HUES6 (cell line): ENCODE data around the gene CFAP46.
"Not testable (repeated sequence)": the region's sequence is repeated elsewhere in the genome, so short reads cannot be mapped to it uniquely, and the experiment has no call there.

ENCODE experiments used
- H3K27ac ChIP-seq: 2 replicates; pipeline ENCODE4 v1.7.0; 2013; ENCODE audit warnings: low read depth, mild to moderate bottlenecking, low read length, inconsistent platforms
- H3K27me3 ChIP-seq: 2 replicates; pipeline ENCODE4 v1.6.1; 2013; ENCODE audit warnings: low read length; ENCODE audit not compliant: control insufficient read depth, insufficient read depth
- H3K36me3 ChIP-seq: 2 replicates; pipeline ENCODE4 v1.6.1; 2013; ENCODE audit warnings: low read length; ENCODE audit not compliant: control insufficient read depth, insufficient read depth
- H3K4me1 ChIP-seq: 2 replicates; pipeline ENCODE4 v1.6.1; 2013; ENCODE audit warnings: low read length; ENCODE audit not compliant: control insufficient read depth, insufficient read depth
- H3K4me3 ChIP-seq: 2 replicates; pipeline ENCODE4 v1.5.1; 2013; ENCODE audit warnings: low read depth, low read length
- H3K9ac ChIP-seq: one replicate; pipeline ENCODE4 v1.6.1; 2013; ENCODE audit warnings: mild to moderate bottlenecking, low read length
- H3K9me3 ChIP-seq: 2 replicates; pipeline ENCODE4 v1.6.1; 2013; ENCODE audit warnings: low read depth, low read length; ENCODE audit not compliant: control insufficient read depth, insufficient read depth

CFAP46 gene

DNA sequence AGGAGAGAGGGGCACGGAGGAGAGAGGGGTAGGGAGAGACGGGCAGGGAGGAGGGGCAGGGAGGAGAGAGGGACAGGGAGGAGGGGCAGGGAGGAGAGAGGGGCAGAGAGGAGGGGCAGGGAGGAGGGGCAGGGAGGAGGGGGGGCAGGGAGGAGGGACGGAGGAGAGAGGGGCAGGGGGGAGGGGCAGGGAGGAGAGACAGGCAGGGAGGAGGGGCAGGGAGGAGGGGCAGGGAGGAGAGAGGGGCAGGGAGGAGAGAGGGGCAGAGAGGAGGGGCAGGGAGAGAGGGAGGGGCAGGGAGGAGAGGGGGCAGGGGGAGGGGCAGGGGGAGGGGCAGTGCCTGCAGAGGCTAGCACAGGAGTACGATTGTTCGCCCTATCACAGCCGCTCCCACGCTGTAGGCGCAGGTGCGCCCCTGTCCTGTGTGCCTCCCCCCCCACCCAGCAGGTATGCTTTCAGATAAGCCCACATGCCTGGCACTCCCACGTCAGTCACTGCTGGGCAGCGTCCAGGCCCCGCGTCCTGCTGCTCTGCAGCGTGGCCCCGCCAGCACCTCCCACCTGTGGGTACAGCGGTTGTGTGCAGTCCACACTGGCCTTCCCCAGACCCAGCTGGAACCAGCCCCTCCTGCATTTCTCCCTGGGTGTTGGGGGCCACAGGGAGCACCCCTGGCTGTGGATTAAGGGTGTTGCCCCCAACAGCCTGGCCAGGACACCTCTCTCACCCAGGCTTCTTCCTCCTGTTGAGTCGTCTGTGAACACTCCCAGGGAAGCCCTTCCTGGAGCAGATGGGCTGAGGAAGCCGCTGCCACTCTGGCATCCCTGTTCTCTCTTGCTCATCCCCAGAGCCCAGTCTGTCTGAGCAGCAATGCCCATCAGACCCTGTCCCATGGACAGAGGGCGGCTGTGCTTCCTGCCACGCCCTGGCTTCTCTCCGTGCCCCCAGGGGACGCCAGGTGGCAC, 167.2 kb downstream of the CFAP46 start:
- Histone ChIP-seq H3K4me3 (no peak overlapping the region), H3K9ac (no peak overlapping the region), H3K9me3 (0 out of 2 replicates have a peak, but pooled peaks cover 3% of the 10 kb centered on the region), H3K27me3 (peaks cover 1% of the 10 kb centered on the region; the same call in 1 of the 2 replicates), H3K36me3 (no peaks in the 10 kb centered on the region), H3K27ac (no peak overlapping the region), H3K4me1 (no peaks in the 10 kb centered on the region)

DNA sequence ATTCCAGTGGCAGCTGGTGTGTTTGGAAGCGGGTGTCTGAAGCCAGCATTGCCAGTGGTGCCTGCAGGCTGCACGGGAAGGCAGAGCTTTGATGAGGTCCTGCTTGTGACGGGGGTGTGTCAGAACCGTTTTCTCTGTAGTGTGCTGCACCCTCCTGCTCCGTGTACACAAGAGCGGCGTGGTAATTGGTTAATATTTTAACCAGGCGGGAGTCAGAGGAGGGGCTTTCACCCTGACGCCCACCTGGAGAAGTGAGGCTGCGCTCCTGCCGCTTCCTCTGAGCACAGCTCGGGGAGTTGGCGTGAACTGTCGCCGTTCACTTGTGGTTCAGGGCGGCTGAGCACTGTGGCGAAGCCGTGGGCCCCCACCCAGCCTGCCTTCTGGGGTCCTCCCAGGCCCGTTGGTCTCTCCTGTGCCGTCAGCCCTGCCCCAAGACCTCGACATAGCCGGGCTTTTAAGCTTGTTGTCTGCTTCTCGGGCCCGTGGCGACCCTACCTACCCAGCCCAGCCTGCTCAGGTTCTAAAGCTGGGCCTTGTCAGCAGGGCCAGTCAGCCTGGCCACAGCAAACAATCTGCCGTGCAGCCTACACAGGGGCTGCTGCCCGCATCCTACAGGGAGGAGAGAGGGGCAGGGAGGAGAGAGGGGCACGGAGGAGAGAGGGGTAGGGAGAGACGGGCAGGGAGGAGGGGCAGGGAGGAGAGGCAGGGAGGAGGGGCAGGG, 168.0 kb downstream of the CFAP46 start:
- Histone ChIP-seq H3K27ac (no peak overlapping the region), H3K4me3 (no peak overlapping the region), H3K4me1 (no peaks in the 10 kb centered on the region), H3K36me3 (no peaks in the 10 kb centered on the region), H3K9ac (no peak overlapping the region), H3K27me3 (no peaks in the 10 kb centered on the region), H3K9me3 (0 out of 2 replicates have a peak, but pooled peaks cover 3% of the 10 kb centered on the region)

DNA sequence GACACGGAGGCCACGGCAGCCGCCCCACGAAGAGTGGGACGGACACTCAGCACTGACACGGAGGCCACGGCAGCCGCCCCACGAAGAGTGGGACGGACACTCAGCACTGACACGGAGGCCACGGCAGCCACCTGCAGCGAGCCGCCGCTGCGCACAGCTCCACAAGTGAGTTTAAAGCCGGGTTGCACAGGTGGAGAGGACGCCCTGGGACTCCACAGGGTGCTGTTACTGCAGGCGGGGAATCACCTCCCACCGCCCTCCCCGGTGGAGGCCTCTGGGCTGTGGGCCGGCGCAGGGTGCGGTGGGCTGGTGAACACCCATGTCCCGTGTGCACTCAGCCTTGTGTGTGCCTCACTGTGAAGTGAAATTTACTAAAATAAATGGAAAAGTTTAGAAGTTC, 169.6 kb downstream of the CFAP46 start:
- H3K36me3 ChIP-seq, H3K4me1 ChIP-seq, H3K9me3 ChIP-seq, H3K4me3 ChIP-seq, H3K27ac ChIP-seq, H3K27me3 ChIP-seq, H3K9ac ChIP-seq: not testable (repeated sequence)

DNA sequence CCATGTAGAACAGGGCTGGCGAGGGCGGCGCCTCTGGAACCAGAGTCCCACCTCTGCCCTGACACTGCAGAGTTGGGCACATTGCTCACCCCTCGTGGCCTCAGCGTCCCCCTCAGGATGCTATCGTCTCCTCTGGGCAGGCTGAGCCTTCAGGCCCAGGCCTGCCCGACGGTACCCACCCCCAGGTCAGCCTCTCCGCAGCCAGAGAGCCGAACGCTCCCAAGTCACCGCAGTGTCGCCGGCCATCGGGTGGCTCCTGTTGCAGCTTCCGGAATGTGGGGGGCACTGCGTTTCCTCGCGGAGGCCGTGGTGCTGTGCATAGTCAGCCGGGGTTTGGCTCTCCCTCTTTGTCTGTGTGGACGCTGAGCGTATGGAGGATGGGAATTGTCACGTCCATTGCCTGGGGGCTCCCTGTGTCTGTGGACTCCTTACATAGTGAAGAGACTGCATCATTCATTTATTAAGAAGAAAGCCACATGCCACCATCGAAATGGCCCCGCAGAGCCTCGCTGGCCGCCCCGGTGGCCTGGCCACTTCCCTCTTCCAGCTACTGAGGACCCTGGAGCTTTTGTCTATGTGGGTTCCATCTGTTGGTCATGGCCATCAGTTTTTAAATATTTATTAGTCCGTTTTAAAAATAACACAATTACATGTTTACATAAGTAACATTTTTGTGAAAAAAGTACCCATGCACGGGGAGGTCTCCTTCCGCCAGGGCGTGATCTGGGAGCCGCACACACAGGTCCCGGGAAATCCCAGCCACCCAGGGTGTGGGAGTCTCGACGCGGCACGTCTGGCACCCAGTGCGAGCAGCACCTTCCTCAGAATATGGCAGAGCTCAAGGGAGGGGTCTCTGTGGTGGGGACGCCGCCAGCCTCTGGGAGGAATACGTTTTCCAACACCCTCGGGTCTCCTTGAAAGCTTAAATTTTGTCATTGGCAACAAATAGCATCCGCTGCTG, 172.0 kb downstream of the CFAP46 start:
- H3K27me3 ChIP-seq = no peaks in the 10 kb centered on the region
- no peaks in the 10 kb centered on the region for H3K36me3 ChIP-seq
- no peak overlapping the region for H3K4me3 ChIP-seq
- H3K9ac ChIP-seq = no peak overlapping the region
- no peaks in the 10 kb centered on the region for H3K4me1 ChIP-seq
- 0 out of 2 replicates have a peak, but pooled peaks cover 3% of the 10 kb centered on the region for H3K9me3 ChIP-seq
- H3K27ac ChIP-seq = no peak overlapping the region

DNA sequence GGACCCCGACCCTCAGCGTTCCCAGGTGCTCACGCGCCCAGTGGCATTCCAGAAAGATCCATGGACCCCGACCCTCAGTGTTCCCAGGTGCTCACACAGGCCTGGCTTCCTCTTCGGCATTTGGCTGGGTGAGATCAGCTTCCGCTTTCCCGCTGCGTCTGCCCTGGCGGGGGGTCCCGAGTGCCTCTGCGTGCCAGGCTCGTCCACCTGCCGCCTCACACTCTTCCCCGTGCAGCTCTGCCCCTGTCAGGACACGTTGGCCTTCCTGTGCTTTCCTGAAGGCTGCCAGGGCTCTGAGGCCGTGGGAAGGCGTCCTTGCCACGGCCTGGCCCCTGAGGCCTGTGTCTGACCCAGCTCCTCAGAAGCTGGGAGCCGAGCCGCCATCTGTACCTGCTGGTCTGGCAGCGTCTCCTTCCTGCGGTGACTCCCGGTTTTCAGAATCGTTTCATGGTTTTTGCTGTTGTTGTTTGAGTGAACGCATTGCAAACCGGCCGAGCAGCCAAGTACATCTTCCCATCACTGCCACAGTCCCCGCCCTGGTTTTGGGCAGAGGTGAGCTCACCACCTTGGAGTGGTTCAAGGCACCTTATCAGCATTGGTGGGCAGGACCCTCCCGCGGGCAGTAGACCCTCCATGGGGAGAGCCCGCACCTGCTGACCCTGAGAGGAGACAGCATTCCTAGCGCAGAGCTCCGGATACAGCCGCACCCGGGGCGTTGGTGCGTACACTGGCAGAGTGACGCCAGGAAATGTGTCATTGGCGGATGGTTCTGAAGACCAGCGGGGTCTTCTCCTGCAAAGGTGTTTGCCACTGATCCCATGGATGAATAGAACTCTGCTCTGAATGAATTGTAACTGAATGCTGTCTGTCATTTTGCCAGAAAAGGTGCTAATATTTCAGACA, 173.8 kb downstream of the CFAP46 start:
- H3K27me3 ChIP-seq = no peaks in the 10 kb centered on the region
- H3K36me3 ChIP-seq = no peaks in the 10 kb centered on the region
- H3K4me1 ChIP-seq = no peaks in the 10 kb centered on the region
- H3K9ac ChIP-seq = no peak overlapping the region
- no peak overlapping the region for H3K27ac ChIP-seq
- H3K9me3 ChIP-seq = peaks cover 3% of the 10 kb centered on the region; the same call in 1 of the 2 replicates
- no peak overlapping the region for H3K4me3 ChIP-seq

DNA sequence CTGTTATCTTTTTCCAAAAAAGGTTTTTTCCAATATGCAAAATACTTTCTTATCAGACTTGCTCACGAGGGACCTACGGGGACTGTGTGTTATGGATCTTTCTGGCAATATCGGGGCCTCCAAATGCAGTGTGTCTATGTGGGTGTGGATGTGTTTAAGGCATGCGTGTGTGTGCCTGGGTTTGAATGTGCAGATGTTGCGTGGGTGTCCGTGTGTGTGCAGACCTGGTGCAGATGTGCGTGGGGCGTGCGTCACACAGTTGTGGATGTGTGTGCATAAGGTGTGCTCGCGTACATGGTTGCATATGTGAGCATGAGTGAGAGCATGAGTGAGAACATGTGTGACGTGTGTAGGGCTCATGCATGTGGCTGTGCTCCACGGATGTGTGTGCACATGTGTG, 176.1 kb downstream of the CFAP46 start:
- Histone ChIP-seq H3K4me3 (no peak overlapping the region), H3K9me3 (peaks cover 7% of the 10 kb centered on the region; the same call in 1 of the 2 replicates), H3K27me3 (no peaks in the 10 kb centered on the region), H3K27ac (no peak overlapping the region), H3K36me3 (no peaks in the 10 kb centered on the region), H3K4me1 (no peaks in the 10 kb centered on the region), H3K9ac (no peak overlapping the region)

DNA sequence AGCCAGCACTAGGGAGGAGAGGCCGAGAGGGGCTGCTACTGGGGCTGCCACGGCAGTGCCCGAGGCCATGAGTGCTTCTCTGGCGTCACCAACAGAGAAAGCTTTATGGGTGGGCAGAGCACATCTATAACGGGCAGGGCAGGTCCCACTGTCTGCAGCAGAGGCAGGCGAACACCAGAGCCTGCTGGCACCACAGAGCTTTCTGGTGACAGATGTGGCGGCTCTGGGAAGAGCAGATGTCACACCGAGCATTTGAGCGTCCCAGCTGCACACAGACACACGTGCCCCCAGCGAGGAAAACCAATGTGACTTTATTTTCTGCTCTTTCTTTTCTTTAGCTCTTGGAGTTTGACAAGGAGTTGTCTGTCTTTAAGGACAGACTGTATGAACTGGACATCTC, 176.9 kb downstream of the CFAP46 start:
- Histone ChIP-seq H3K4me3 (no peak overlapping the region), H3K36me3 (no peaks in the 10 kb centered on the region), H3K9ac (no peak overlapping the region), H3K27ac (no peak overlapping the region), H3K9me3 (peaks cover 7% of the 10 kb centered on the region; the same call in 1 of the 2 replicates), H3K4me1 (no peaks in the 10 kb centered on the region), H3K27me3 (no peaks in the 10 kb centered on the region)

DNA sequence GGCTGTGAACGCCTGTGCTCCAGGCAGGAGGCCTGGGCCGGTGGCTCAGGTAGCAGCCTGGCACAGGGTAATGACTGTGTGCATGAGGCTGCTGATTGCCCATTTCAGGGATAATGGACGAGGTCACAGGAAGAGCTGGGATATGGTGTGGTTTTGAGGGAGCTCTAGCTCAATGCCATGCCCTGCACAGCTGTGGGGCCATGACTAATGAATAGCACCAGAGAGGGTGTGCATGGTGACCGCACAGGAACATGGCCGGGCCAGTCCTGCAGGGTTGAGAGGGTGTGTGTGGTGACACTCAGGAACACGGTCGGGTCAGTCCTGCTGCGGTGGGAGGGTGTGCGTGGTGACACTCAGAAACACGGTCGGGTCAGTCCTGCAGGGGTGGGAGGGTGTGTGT, 178.3 kb downstream of the CFAP46 start:
- peaks cover 7% of the 10 kb centered on the region; the same call in 1 of the 2 replicates for H3K9me3 ChIP-seq
- H3K36me3 ChIP-seq = no peaks in the 10 kb centered on the region
- H3K27ac ChIP-seq = no peak overlapping the region
- H3K4me3 ChIP-seq = no peak overlapping the region
- H3K27me3 ChIP-seq = no peaks in the 10 kb centered on the region
- H3K9ac ChIP-seq = no peak overlapping the region
- no peaks in the 10 kb centered on the region for H3K4me1 ChIP-seq

DNA sequence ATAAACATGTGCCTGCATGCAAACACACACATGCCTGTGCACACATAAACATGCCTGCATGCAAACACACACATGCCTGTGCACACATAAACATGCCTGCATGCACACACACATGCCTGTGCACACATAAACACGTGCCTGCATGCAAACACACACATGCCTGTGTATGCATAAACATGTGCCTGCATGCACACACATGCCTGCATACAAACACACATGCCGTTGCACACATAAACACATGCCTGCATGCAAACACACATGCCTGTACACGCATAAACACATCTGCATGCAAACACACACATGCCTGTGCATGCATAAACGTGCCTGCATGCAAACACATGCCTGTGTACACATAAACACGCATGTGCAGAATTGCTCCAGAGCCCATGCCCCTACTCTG, 178.8 kb downstream of the CFAP46 start:
- Histone ChIP-seq H3K4me3 (no peak overlapping the region), H3K27me3 (no peaks in the 10 kb centered on the region), H3K9me3 (peaks cover 7% of the 10 kb centered on the region; the same call in 1 of the 2 replicates), H3K27ac (no peak overlapping the region), H3K36me3 (no peaks in the 10 kb centered on the region), H3K4me1 (no peaks in the 10 kb centered on the region), H3K9ac (no peak overlapping the region)

DNA sequence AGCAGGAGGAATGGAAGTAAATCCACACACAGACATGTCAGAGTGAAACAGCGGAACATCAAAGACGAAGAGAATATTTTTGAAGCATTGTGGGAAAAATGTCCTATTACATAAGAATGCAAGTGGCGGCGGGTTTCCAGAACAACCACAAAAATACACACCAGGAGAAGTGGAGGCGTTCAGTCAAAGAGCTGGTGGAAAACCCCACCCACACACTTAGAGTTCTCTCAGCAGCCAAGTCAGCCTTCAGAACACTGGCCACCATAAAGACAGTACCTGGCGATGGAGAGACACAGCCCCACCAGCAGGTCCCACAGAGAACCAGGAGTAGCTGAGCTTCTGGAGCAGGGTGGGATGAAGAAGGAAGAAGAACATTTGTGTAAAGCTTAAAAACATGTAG, 180.1 kb downstream of the CFAP46 start:
- Histone ChIP-seq H3K27me3 (no peaks in the 10 kb centered on the region), H3K4me1 (no peaks in the 10 kb centered on the region), H3K4me3 (no peak overlapping the region), H3K36me3 (no peaks in the 10 kb centered on the region), H3K27ac (no peak overlapping the region), H3K9ac (no peak overlapping the region), H3K9me3 (peaks cover 7% of the 10 kb centered on the region; the same call in 1 of the 2 replicates)
